Cerebellar cortex (tissue), 1 donor: ENCODE results near the gene ATXN7.

ENCODE experiments used
- DNase-seq: peaks from one replicate; pipeline ENCODE4 v3.0.0-alpha.2; 2015; ENCODE audit warnings: low spot score

Gene ATXN7

GRCh38 chr3:63988943-63989342 is 125.3 kb downstream of the ATXN7 start:
- no peak for DNase-seq

GRCh38 chr3:63990204-63990603 is 126.5 kb downstream of the ATXN7 start:
- DNase-seq, result no peak

DNA sequence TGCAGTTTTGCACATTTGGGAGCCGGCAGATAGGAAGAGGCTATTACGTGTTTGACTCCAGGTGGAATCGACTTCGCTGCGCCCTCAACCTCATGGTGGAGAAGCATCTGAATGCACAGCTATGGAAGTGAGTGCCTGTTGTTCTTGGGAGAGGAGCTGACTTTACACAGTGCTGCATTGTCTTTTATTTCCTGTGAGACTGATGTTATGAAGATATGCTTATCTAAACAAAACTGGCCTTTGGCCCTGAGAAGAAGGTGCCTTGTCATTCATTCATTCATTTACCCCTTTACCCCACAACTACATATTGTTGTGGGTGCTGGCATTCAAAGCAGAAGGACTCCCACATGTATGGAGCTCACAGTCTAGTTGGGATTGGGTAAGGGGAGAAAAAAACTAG is 127.1 kb downstream of the ATXN7 start:
- no peak for DNase-seq

DNA sequence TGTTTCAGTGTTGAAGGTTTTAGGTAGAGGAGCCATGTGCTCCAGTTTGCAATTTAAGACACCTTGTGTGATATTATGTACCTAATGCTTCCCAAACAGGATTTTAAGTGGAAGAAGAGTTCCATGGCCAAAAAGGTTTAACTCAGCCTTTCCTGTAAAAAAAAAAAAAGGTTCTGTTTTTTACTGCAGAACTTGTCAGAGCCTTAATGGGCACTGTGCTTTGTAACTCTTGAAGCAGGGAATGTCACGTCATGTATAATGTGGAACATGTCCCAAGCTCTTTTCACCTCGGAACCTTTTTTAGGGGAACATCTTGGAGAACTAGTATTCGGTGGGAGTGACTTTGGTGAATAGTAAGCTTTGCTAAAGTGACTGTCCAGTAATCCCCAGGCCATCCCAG is 128.0 kb downstream of the ATXN7 start:
- no peak for DNase-seq

GRCh38 chr3:63992516-63993209 is 129.0 kb downstream of the ATXN7 start:
- DNase-seq, result no peak

GRCh38 chr3:63993653-63994079 is 130.0 kb downstream of the ATXN7 start:
- DNase-seq, result peak; percentile 83

GRCh38 chr3:63995086-63995485 is 131.4 kb downstream of the ATXN7 start:
- no peak for DNase-seq

DNA sequence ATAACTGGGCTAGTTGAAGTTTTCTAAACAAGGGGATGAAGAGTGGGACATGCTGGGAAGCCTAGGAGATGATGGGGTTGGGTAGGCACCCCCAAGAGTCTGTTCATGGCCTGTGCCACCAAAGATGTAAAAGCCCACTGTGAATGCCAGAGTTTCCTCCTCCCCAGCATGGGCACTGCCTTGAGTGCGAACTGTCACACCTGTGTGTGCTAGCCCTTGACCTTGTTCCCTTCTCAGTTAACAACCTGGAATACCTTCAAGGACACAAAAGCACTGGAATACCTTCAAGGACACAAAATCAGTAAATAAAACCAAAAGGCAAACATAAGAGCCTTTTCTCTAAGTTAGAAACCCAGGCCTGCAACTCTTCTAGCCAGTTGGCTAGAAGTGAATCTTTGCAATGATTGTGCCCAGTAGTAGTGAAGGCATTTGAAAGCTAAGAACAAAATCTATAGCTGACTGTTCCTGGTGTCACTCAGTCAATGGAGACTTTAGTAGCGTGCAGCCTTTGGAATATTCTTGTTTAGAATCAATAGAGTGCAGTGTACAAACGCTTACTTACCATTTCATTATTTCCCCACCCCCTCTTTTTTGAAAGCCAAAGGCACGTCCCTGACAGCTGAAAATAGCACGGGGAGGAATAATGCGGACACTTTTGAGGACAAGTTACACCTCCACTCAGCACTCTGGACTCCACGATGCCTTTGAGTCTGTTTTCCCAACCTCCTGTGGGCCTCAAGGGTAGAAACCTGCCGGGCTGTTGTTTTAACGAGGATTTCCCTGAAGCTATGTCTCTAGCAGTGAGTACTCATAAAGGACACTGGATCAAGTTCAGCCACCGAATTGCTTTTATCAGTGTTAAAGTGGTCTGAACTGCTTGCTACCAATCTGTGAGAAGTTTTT is 135.4 kb downstream of the ATXN7 start:
- no peak for DNase-seq

DNA sequence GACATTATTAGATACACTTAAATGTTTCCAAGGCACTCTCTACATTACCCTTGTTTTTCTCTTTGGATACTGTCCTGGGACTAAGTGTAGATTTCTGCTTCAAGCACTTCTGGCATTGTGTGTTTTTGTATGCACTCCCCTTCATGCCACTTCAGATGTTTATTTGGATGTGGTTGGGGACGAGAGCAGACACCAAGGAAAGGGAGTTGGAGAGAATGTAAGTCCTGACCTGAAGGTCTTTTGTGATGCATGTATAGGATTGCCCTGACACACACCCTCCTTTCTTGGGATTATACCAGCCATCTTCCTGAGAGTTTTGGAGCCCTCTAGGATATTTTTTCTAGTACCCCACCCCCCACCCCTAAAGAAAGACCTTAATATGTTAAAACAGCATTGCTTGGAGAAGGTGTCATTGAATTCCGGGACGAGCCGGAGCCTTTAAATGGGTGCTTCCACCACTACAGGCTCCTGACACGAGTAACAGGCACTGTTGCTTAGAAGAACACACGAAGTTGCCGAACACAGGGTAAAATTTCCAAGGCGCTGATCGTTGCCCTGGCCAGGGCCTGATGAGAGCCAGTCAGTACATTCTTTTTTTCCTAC is 136.9 kb downstream of the ATXN7 start:
- DNase-seq, result no peak

GRCh38 chr3:64002233-64002632 is 138.6 kb downstream of the ATXN7 start:
- no peak for DNase-seq

GRCh38 chr3:64003589-64003988 is 139.9 kb downstream of the ATXN7 start:
- no peak for DNase-seq

DNA sequence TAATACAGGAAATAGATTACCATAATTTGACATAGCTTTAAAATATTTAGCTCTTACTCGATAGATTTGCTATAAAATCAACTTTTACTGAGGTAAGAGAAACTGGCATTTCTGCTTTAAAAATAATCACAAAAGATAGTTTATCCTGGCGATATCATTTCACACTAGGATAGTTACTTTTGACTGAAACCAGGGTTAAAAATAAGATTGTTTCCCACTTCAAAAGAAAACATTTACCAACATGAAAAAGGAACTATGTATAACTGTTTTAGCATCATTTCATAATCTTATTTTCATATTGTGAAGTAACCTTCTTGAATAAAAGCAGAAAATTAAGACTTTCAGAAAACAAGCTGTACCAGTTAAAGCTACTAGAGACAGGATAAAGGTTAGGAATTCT is 144.3 kb downstream of the ATXN7 start:
- DNase-seq, result no peak

DNA sequence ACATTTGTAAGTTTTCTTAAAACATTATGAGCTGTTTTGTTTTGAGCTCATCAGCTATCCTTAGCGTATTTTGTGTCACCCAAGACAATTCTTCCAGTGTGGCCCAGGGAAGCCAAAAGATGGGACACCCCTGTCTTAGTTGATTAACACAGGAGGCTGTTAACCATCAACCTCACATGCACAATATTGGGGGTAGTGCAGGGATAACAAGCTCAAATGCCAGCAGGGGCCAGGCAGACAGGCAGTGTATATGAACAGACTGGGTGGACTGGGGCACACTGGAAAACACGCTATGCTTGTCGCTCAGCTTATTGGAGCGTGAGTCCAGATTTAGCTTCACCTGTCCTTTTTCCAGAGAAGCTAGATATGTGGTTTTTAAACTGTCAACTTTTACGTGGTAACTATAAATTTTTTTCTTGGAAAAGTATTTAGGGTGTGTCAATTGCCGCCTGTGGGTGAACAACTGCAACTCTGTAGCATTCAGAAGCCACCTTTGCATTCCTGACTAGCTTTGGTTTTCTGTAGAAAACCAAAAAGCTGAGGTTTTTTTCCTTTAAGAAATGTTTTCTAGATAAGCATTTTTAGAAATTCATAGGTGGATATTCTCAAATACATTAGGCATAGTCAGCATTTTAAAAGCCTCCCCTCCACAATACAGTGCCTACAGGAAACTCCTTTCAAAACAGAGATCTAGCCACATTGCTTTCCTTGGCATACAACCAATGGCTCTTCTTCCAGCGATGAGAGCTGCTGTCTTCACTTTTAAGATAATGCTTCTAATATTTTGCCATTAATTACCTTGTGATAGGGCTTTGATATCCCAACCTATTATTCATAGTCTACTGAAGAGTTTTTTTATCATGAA is 145.1 kb downstream of the ATXN7 start:
- no peak for DNase-seq

- no peak for DNase-seq
Observed at GRCh38 chr3:64009528-64009927, 145.9 kb downstream of the ATXN7 start.

DNA sequence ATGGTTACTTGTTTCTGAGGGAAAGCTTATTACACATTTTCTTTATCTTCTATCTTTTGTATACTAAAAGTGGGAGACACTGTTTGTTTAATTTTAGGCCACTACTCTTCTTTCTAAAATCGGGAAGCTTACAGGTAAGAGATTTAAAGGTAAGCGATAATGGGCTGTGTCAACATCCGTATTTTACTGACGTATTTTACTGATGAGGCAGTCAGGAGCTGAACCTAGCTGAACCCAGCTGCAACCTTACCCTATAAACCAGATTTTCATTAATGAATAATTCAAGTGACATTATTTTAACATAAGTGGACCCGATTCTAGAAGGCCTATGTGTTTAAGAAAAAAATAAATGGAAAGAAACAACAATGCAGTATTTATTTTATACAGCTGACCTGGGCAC is 146.5 kb downstream of the ATXN7 start:
- DNase-seq, result no peak

DNA sequence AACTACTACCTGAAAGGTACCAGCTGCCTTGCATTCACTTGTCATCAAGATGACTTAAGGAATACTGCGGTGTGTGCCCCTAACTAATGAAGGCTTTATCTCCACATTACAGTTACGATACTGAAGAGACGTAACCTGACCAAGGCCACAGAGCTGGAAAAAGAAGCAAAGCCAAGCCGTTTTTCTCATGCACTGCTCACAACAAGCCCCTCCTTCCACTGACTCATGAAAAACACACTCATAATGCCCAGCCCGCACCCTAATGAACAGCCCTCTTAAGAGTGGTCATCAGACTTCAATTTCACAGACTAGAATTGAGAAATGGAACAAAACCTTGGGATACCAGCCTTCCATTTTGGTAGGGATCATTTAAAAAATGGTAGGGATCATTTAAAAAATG is 148.0 kb downstream of the ATXN7 start:
- DNase-seq, result no peak

- no peak for DNase-seq
Observed at GRCh38 chr3:64016941-64017620, 153.4 kb downstream of the ATXN7 start.

DNA sequence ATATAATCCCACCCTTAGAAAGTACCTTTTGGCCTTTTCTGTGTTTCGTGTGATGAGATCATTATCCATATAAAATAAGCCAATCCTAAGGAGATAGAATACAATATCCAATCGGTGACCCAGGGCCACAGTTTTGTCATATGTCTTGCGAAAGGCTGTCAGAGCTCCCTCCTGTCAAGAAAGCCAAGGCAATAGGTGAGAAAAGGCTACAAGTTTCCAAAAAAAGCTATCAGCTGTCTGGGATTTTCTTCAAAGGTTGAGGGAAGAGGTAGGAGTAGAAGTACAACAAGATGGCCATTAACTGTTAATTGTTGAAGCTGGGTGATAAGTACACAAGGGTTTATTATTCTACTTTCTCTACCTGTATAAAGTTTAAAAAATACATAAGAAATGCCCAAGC is 155.6 kb downstream of the ATXN7 start:
- no peak for DNase-seq

DNA sequence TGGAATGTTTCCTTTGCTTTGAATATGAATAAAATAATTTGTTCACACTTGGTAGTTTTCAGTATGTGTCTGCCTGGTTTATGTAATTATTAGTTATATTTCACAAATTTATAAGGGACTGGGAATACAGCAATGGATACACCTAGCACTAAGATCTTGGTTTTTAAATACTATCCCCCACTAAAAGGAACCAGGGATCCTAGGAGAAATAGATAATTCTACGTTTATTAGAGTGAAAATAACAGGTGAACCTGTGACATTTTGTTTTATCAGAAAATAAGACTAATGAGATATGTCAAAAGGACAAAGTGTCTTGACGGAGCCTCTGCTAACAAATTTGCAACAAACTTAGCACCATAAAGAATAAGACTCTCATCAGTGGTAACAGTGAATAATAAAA is 156.2 kb downstream of the ATXN7 start:
- no peak for DNase-seq

DNA sequence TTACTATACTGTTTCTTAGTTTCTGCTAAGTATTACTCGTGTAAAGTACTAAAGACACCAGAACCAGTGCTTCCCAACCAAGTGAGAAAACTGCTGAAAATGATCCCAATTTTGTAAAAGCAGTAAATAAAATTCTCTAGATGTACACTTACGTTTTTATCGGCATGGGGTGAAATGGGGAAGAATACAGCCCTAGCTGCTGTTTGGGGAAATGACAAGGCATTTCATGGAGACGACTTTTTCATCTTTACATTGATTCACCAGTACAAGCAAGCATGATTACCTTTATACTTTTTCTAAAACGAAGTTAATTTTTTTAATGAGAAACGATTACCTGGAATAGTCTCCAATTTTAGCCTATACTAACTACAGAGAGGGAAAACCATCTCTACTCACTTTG is 158.3 kb downstream of the ATXN7 start:
- no peak for DNase-seq

DNA sequence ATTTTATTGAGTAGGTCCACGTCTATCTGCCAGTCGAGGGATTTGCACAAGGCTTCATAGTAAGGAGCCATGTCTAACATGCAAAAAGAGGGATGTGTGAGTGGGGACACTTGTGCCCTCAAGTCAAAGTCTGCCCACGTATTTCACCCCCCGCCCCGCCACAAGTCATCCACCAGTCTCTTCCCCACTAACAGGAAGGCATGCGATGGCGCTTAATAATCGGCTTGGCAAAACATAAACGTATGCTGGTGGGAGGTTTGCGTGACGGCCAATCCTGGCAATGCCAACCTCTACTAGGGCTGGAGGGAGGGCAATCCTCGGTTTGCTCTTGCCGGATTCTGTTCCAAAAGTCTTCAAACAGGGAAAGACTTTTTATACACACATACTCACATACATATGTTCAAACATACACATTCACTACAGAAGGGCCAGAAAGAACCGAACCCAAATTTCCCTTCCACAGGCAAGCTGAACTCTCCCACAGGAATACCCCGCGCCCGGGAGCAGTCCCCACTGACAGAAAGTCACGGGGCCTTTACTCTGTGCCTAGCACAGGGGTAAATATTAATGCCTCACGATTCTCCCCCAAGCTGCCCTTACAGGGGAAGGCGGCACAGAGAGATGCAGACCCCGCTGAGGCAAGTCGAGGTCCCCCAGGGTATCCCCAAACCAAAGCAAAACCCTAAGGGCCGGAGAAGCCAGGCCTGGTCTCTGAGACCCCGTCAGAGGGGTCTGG is 159.0 kb downstream of the ATXN7 start:
- no peak for DNase-seq
